Stimulated activated memory B cell treated with anti-CD40 and anti-IgM and Interleukin-4, amounts not matched to agents 10 μg/mL and 1 μg/mL and 100 μg/mL, for 72 hours (primary cell): Measurements from ENCODE around the gene ACSF2.
A peak's percentile ranks its signal among the peaks of the same experiment; 100 is the strongest.

ENCODE experiments used
- ATAC-seq: fragments of 150-1000 bp; cut with Tn5 transposase; 2 replicates; pipeline ENCODE4 v1.10.0; 2021
- H3K27ac Mint-ChIP-seq: one replicate; pipeline ENCODE4 v1.8.0; 2022; ENCODE audit warnings: mild to moderate bottlenecking, mixed read lengths
- H3K27me3 Mint-ChIP-seq: one replicate; pipeline ENCODE4 v1.8.0; 2022; ENCODE audit warnings: mixed read lengths
- H3K36me3 Mint-ChIP-seq: one replicate; pipeline ENCODE4 v1.8.0; 2022; ENCODE audit warnings: mixed read lengths
- H3K4me1 Mint-ChIP-seq: one replicate; pipeline ENCODE4 v1.8.0; 2022; ENCODE audit warnings: mixed read lengths
- H3K4me3 Mint-ChIP-seq: one replicate; pipeline ENCODE4 v1.8.0; 2022; ENCODE audit warnings: mild to moderate bottlenecking, moderate library complexity, mixed read lengths
- H3K9me3 Mint-ChIP-seq: one replicate; pipeline ENCODE4 v1.8.0; 2022; ENCODE audit warnings: mixed read lengths

The ACSF2 gene

GRCh38 chr17:50425682-50426471 lies at the start of gene ACSF2:
TSS of gene ACSF2 (plus strand) at chr17:50426218. CDS start at chr17:50426262, 44 bp downstream.
- Mint-ChIP-seq H3K4me1 (peaks cover 59% of the 10 kb centered on the region), H3K27ac (peak within 1 kb of the TSS; percentile 88), H3K4me3 (peak within 1 kb of the TSS; percentile 95), H3K36me3 (no peaks in the 10 kb centered on the region), H3K9me3 (no peaks in the 10 kb centered on the region), H3K27me3 (no peaks in the 10 kb centered on the region)
- peak; percentile 90 for ATAC-seq

- H3K27me3 Mint-ChIP-seq, result no peaks in the 10 kb centered on the region
Measured at GRCh38 chr17:50379351-50380132, 46.5 kb upstream of the ACSF2 start.

GRCh38 chr17:50380369-50381259 lies 45.4 kb upstream of the ACSF2 start:
- H3K36me3 Mint-ChIP-seq, result peaks cover 33% of the 10 kb centered on the region
- no peaks in the 10 kb centered on the region for H3K27me3 Mint-ChIP-seq
- no peak overlapping the region for H3K27ac Mint-ChIP-seq
- no peak for ATAC-seq
- H3K4me3 Mint-ChIP-seq, result no peak overlapping the region
- no peaks in the 10 kb centered on the region for H3K4me1 Mint-ChIP-seq
- no peaks in the 10 kb centered on the region for H3K9me3 Mint-ChIP-seq

More at GRCh38 chr17:50379351-50380132, 46.5 kb upstream of the ACSF2 start:
- Mint-ChIP-seq H3K4me3 (no peak overlapping the region), H3K4me1 (no peaks in the 10 kb centered on the region), H3K9me3 (no peaks in the 10 kb centered on the region), H3K27ac (no peak overlapping the region), H3K36me3 (peaks cover 25% of the 10 kb centered on the region)
- no peak for ATAC-seq

GRCh38 chr17:50381260-50381815 lies 44.7 kb upstream of the ACSF2 start:
- Mint-ChIP-seq H3K36me3 (peaks cover 40% of the 10 kb centered on the region), H3K27ac (no peak overlapping the region)
- ATAC-seq, result no peak

GRCh38 chr17:50381920-50382319 lies 44.1 kb upstream of the ACSF2 start:
- H3K4me3 Mint-ChIP-seq, result no peak overlapping the region
- peaks cover 46% of the 10 kb centered on the region for H3K36me3 Mint-ChIP-seq
- H3K27ac Mint-ChIP-seq, result no peak overlapping the region
- H3K9me3 Mint-ChIP-seq, result no peaks in the 10 kb centered on the region
- H3K27me3 Mint-ChIP-seq, result no peaks in the 10 kb centered on the region
- ATAC-seq, result no peak
- no peaks in the 10 kb centered on the region for H3K4me1 Mint-ChIP-seq

More at GRCh38 chr17:50381260-50381815, 44.7 kb upstream of the ACSF2 start:
- Mint-ChIP-seq H3K9me3 (no peaks in the 10 kb centered on the region), H3K27me3 (no peaks in the 10 kb centered on the region), H3K4me1 (no peaks in the 10 kb centered on the region), H3K4me3 (no peak overlapping the region)

- peaks cover 5% of the 10 kb centered on the region for H3K4me1 Mint-ChIP-seq
- H3K9me3 Mint-ChIP-seq, result no peaks in the 10 kb centered on the region
- H3K4me3 Mint-ChIP-seq, result no peak overlapping the region
- no peak for ATAC-seq
- H3K27ac Mint-ChIP-seq, result no peak overlapping the region
- H3K36me3 Mint-ChIP-seq, result peaks cover 56% of the 10 kb centered on the region
- H3K27me3 Mint-ChIP-seq, result no peaks in the 10 kb centered on the region
Measured at GRCh38 chr17:50382931-50383330, 43.1 kb upstream of the ACSF2 start.

GRCh38 chr17:50386510-50386909 lies 39.5 kb upstream of the ACSF2 start:
- Mint-ChIP-seq H3K4me1 (peaks cover 18% of the 10 kb centered on the region), H3K27me3 (no peaks in the 10 kb centered on the region), H3K9me3 (no peaks in the 10 kb centered on the region), H3K27ac (no peak overlapping the region), H3K4me3 (no peak overlapping the region), H3K36me3 (peaks cover 73% of the 10 kb centered on the region)
- no peak for ATAC-seq

- ATAC-seq, result no peak
- Mint-ChIP-seq H3K4me3 (no peak overlapping the region), H3K9me3 (no peaks in the 10 kb centered on the region), H3K4me1 (peaks cover 32% of the 10 kb centered on the region), H3K27ac (no peak overlapping the region), H3K27me3 (no peaks in the 10 kb centered on the region), H3K36me3 (peaks cover 78% of the 10 kb centered on the region)
Measured at GRCh38 chr17:50388728-50389127, 37.3 kb upstream of the ACSF2 start.

GRCh38 chr17:50389534-50389933 lies 36.5 kb upstream of the ACSF2 start:
- ATAC-seq, result no peak
- Mint-ChIP-seq H3K4me3 (no peak overlapping the region), H3K27ac (no peak overlapping the region), H3K4me1 (peaks cover 36% of the 10 kb centered on the region), H3K36me3 (peaks cover 84% of the 10 kb centered on the region), H3K27me3 (no peaks in the 10 kb centered on the region), H3K9me3 (no peaks in the 10 kb centered on the region)

GRCh38 chr17:50392621-50393020 lies 33.4 kb upstream of the ACSF2 start:
- no peak for ATAC-seq
- H3K27ac Mint-ChIP-seq, result no peak overlapping the region
- H3K27me3 Mint-ChIP-seq, result no peaks in the 10 kb centered on the region
- H3K4me3 Mint-ChIP-seq, result no peak overlapping the region
- H3K4me1 Mint-ChIP-seq, result peaks cover 58% of the 10 kb centered on the region
- H3K36me3 Mint-ChIP-seq, result peaks cover 61% of the 10 kb centered on the region
- no peaks in the 10 kb centered on the region for H3K9me3 Mint-ChIP-seq

- Mint-ChIP-seq H3K4me3 (no peak overlapping the region), H3K4me1 (peaks cover 58% of the 10 kb centered on the region), H3K9me3 (no peaks in the 10 kb centered on the region), H3K27me3 (no peaks in the 10 kb centered on the region), H3K36me3 (peaks cover 50% of the 10 kb centered on the region), H3K27ac (peak overlapping the region; percentile 45)
- no peak for ATAC-seq
Measured at GRCh38 chr17:50393700-50394099, 32.3 kb upstream of the ACSF2 start.

GRCh38 chr17:50394711-50395110 lies 31.3 kb upstream of the ACSF2 start:
- Mint-ChIP-seq H3K9me3 (no peaks in the 10 kb centered on the region), H3K4me3 (no peak overlapping the region), H3K4me1 (peaks cover 58% of the 10 kb centered on the region), H3K36me3 (peaks cover 42% of the 10 kb centered on the region), H3K27me3 (no peaks in the 10 kb centered on the region), H3K27ac (peak overlapping the region; percentile 80)
- ATAC-seq, result no peak

- no peaks in the 10 kb centered on the region for H3K27me3 Mint-ChIP-seq
- H3K4me3 Mint-ChIP-seq, result peak overlapping the region; percentile 95
- H3K9me3 Mint-ChIP-seq, result no peaks in the 10 kb centered on the region
- H3K4me1 Mint-ChIP-seq, result peaks cover 47% of the 10 kb centered on the region
- H3K27ac Mint-ChIP-seq, result peak overlapping the region; percentile 80
- H3K36me3 Mint-ChIP-seq, result peaks cover 34% of the 10 kb centered on the region
- ATAC-seq, result peak; percentile 25
Measured at GRCh38 chr17:50396261-50397110, 29.5 kb upstream of the ACSF2 start.
